Fibroblast of the aortic adventitia (primary cell): ENCODE measurements around the gene DYRK2. TPM values are rescaled to one million over a fixed set of nuclear protein-coding genes. Genes with fewer than 3 reads are reported as not detected.

ENCODE experiments used
- DNase-seq: peaks from one replicate; pipeline ENCODE4 v3.0.0-alpha.2; 2010; ENCODE audit warnings: low read depth
- H3K4me3 ChIP-seq: 2 replicates; pipeline ENCODE4 v1.5.1; 2011; ENCODE audit warnings: low read depth, mild to moderate bottlenecking, control low read depth, low read length, moderate library complexity
- total RNA-seq: library from RNA; depleted of rRNA; stranded (reverse); fragments of >200 nt; gene quantifications from 2 replicates; pipeline ENCODE4 v1.2.3, GENCODE V29; 2012; ENCODE audit warnings: low replicate concordance
- TF ChIP-seq, protein P1 (sequence below): IDR thresholded peaks from 2 replicates; pipeline ENCODE4 v1.5.1; 2011; ENCODE audit warnings: mild to moderate bottlenecking, low read length, control low read depth, inconsistent platforms; ENCODE audit not compliant: insufficient read depth

The DYRK2 gene
- total RNA-seq, 1 donor = 32.1 TPM

DNA sequence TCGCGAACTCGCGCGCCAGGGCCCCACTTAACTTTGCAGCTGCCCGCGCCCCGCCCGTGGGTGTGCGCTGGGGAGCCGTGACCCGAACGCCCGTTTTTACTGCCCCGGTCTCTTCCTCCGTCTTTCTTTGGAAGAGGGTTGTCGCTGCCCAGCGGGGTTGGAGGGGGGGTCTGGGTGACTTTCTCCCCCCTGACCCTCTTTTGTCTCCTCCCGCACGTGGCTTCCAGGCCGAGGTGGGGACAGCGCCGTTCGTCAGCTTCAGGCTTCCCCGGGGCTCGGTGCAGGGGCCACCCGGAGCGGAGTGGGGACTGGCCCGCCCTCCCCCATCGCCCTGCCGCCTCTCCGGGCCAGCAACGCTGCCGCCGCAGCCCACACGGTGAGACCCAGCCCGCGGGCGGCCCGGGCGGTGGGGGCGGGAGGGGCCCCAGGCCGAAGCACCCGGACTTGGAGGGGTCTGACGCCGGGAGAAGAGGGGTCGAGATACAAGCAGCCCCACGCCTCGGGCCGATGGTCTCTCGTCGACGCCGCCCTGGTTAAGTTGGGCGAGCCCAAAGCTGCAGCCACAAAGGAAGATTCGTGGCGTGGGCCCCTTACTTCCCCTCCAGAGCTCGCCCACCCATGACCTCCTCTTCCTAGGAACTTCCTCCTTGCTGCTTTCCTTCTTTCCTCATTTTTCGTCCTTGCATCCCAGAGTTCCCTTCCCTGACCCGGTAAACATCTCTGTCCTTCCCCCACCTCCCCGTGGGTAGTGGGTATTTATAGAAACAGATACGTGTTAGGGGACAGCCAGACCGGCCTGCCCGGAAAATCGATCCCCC, 1.2 kb downstream of the DYRK2 start:
- no peak for DNase-seq
- H3K4me3 ChIP-seq = peak overlapping the region; percentile 82
- TF ChIP-seq, protein P1, sequence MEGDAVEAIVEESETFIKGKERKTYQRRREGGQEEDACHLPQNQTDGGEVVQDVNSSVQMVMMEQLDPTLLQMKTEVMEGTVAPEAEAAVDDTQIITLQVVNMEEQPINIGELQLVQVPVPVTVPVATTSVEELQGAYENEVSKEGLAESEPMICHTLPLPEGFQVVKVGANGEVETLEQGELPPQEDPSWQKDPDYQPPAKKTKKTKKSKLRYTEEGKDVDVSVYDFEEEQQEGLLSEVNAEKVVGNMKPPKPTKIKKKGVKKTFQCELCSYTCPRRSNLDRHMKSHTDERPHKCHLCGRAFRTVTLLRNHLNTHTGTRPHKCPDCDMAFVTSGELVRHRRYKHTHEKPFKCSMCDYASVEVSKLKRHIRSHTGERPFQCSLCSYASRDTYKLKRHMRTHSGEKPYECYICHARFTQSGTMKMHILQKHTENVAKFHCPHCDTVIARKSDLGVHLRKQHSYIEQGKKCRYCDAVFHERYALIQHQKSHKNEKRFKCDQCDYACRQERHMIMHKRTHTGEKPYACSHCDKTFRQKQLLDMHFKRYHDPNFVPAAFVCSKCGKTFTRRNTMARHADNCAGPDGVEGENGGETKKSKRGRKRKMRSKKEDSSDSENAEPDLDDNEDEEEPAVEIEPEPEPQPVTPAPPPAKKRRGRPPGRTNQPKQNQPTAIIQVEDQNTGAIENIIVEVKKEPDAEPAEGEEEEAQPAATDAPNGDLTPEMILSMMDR = no peak

DNA sequence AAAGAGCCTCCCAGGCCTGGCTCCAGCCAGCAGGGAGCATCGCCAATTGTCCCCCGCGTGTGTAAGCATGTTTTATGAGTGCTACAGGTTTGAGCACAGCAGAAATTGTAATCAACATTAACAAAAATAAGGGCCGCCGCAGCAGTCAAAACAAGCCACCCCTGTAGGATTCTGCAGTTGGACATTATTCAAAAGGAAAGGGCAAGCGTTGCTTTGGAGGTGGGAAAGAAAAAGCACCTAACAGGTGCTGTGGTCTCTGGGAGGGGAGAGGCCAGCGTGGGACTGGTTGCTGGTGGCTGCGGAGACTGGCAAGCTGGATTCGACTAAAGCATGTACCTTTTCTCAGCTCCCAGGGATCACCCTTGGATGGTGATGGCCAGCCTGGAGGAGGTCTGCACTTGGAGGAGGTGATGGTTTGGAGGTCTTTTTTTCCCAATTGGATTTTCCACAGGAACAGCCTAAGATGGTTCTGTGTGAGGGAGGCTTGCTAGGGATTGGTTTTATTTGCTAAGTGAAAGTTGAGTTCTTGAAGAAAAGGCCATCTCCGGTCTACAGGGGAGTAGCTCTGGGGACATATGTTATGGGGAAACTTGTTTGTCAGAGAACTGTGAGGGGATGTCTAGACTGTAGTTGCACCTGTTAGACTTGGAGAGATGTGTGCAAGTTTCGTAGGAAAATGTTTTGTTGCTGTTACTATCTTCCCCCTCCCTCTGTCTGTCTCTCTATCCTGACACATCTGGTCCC, 2.0 kb downstream of the DYRK2 start:
- TF ChIP-seq, protein P1 = no peak
- H3K4me3 ChIP-seq = peak overlapping the region; percentile 82
- no peak for DNase-seq

DNA sequence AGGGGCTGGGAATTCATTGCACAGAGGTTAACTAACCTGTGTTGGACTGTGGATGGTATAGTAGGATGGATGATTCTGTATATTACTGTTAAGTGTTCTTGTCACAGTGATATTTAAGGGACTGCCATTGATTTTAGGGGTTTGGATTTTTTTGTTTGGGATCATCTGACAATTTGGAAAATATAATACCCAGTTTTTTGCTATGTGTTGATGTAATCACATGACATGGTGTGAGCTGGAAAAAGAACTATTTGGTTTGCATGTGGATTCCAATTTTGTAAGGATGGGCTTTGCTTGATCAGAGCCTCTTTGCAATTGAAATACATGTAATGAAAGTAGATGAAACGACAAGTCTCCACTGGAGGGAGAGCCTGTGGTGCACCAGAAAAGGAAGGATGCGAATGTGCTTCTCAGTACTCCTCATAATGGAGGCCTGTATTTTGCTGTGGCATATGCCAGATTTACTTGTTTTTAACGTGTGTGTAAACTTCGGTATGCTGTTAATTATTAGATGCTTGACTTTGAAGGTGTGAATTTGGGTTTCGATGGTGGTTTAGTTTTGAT, 2.7 kb downstream of the DYRK2 start:
- TF ChIP-seq, protein P1 = peak; percentile 56
- DNase-seq = peak; percentile 71
- H3K4me3 ChIP-seq = peak overlapping the region; percentile 82

DNA sequence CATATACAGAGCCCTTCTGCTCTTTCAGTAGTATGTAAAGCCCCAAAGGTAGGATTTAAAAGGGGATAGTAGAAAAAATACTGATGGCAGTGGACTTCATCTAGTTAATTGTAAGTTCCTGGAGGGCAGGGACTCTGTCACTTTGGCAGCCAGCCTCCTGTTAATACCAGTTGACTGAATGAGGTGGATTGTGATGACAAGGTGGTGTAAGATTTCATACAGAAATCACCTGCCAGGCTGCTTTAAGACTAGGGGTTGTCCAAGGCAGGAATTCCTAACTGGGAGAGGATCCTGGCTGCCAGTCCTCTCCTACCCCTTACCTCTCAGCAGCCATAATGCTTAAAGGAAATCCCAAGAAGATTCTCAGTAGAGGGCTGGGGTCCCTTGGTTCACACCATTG, 7.3 kb downstream of the DYRK2 start:
- TF ChIP-seq, protein P1 = no peak
- no peak overlapping the region for H3K4me3 ChIP-seq
- DNase-seq = no peak

DNA sequence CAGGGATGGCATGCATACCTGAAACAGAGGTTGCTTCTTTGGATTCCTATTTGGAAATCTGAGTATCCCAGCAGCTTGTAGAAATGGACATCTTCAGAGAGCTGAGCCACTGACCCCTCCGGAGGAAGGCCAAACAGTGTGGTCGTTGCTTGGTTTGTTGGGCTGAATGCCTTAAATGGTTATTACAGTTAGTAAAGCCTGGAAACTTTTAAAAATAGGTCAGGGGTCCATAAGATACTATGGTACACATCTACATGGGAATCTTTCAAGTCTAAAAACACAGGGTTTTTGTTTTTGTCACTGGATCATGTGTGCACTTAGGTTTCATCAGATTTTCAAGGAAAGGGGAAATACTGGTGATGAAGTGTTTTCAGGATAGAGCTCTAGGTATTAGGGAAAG, 7.7 kb downstream of the DYRK2 start:
- DNase-seq = no peak
- H3K4me3 ChIP-seq = no peak overlapping the region
- TF ChIP-seq, protein P1 = no peak

DNA sequence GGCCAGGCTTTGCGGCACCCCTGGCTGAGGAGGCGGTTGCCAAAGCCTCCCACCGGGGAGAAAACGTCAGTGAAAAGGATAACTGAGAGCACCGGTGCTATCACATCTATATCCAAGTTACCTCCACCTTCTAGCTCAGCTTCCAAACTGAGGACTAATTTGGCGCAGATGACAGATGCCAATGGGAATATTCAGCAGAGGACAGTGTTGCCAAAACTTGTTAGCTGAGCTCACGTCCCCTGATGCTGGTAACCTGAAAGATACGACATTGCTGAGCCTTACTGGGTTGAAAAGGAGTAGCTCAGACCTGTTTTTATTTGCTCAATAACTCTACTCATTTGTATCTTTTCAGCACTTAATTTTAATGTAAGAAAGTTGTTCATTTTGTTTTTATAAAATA, 9.9 kb downstream of the DYRK2 start:
- TF ChIP-seq, protein P1 = no peak
- DNase-seq = no peak
- H3K4me3 ChIP-seq = no peak overlapping the region
